ENCODE measurements around the gene RBBP8NL. TPM values are rescaled to one million over a fixed set of nuclear protein-coding genes. Genes with fewer than 3 reads are reported as not detected.

RBBP8NL gene
- total RNA-seq (2013): not detected
- polyA plus RNA-seq (not detected), polyA minus RNA-seq (not detected in 2 replicates), total RNA-seq (0 to 0.45 (median 0) reads per million in 11 experiments)

- H4K20me1 ChIP-seq (ENCODE audit: insufficient read depth, low read length): no peaks in the 10 kb centered on the region
- H3K27ac ChIP-seq (ENCODE audit: low read depth in 1 of 2, low read length in 2 of 2): no peak within 1 kb of the TSS
- Mint-ChIP-seq H3K27me3 (ENCODE audit: low read depth in 3 of 3) (peaks cover 4 to 19% (median 7%) of the 10 kb centered on the region in 3 donors), H3K4me3 (no peak within 1 kb of the TSS), H3K36me3 (no peaks in the 10 kb centered on the region), H3K27ac (no peak within 1 kb of the TSS), H3K4me1 (no peaks in the 10 kb centered on the region), H3K9me3 (peaks cover 0 to 1% (median 0%) of the 10 kb centered on the region in 7 donors)
- no peak for TF ChIP-seq CTCF (IDR thresholded peaks at IDR 0.05)
- DNase-seq: no peak
- H3K4me2 ChIP-seq (replicated peaks; ENCODE audit: extremely low read depth, low read length, poor library complexity, severe bottlenecking): no peak within 1 kb of the TSS
- H3K27me3 ChIP-seq (ENCODE audit: control insufficient read depth in 2 of 2, insufficient read depth in 2 of 2, low read length in 2 of 2): no peaks in the 10 kb centered on the region
- 86% methylated on average over 24 of the region's 28 CpGs for WGBS (ENCODE audit: insufficient coverage)
- H3K4me3 ChIP-seq (replicated peaks in 1 of 3; ENCODE audit: low read depth in 2 of 3, low read length in 3 of 3): no peak within 1 kb of the TSS
- no peaks in the 10 kb centered on the region for H3K4me1 ChIP-seq (ENCODE audit: control insufficient read depth in 1 of 2, insufficient read depth in 2 of 2, low read length in 2 of 2)
- no peaks in the 10 kb centered on the region for H3K79me2 ChIP-seq (ENCODE audit: insufficient read depth, low read length)
- intact Hi-C loops (cut with micrococcal nuclease): no loop called here
- no peak within 1 kb of the TSS for H3K9ac ChIP-seq (ENCODE audit: insufficient read depth, low read length, poor library complexity, severe bottlenecking)
- H3K36me3 ChIP-seq (replicated peaks in 1 of 2; ENCODE audit: control insufficient read depth in 1 of 2, insufficient read depth in 2 of 2, low read length in 2 of 2): no peaks in the 10 kb centered on the region
- no peak within 1 kb of the TSS for H2AFZ ChIP-seq (ENCODE audit: insufficient read depth, low read depth, low read length, poor library complexity, severe bottlenecking)
- H3K9me3 ChIP-seq (replicated peaks in 1 of 2; ENCODE audit: control insufficient read depth in 1 of 2, insufficient read depth in 1 of 2, low read length in 2 of 2): no peaks in the 10 kb centered on the region
These were observed at the start of gene RBBP8NL for GRCh38 chr20:62427172-62428001. TSS of gene RBBP8NL (minus strand) at chr20:62427539. CDS start at chr20:62419647, 7,892 bp downstream.

- Histone ChIP-seq H3K9ac (ENCODE audit: insufficient read depth, low read length, poor library complexity, severe bottlenecking) (no peak overlapping the region), H2AFZ (ENCODE audit: insufficient read depth, low read depth, low read length, poor library complexity, severe bottlenecking) (no peak overlapping the region), H3K36me3 (replicated peaks in 1 of 2; ENCODE audit: control insufficient read depth in 1 of 2, insufficient read depth in 2 of 2, low read length in 2 of 2) (no peaks in the 10 kb centered on the region), H3K4me3 (replicated peaks in 1 of 3; ENCODE audit: low read depth in 2 of 3, low read length in 3 of 3) (no peak overlapping the region), H3K79me2 (ENCODE audit: insufficient read depth, low read length) (no peaks in the 10 kb centered on the region), H3K27ac (ENCODE audit: low read depth in 1 of 2, low read length in 2 of 2) (no peak overlapping the region), H3K4me1 (ENCODE audit: control insufficient read depth in 1 of 2, insufficient read depth in 2 of 2, low read length in 2 of 2) (no peaks in the 10 kb centered on the region), H3K4me2 (replicated peaks; ENCODE audit: extremely low read depth, low read length, poor library complexity, severe bottlenecking) (no peak overlapping the region), H3K9me3 (replicated peaks in 1 of 2; ENCODE audit: control insufficient read depth in 1 of 2, insufficient read depth in 1 of 2, low read length in 2 of 2) (peaks cover 0 to 5% of the 10 kb centered on the region in 2 donors), H4K20me1 (ENCODE audit: insufficient read depth, low read length) (no peaks in the 10 kb centered on the region), H3K27me3 (ENCODE audit: control insufficient read depth in 2 of 2, insufficient read depth in 2 of 2, low read length in 2 of 2) (peaks cover 23 to 81% of the 10 kb centered on the region in 2 donors)
- H3K36me3 Mint-ChIP-seq: peaks cover 0 to 1% of the 10 kb centered on the region in 2 donors
- DNase-seq: no peak
- no peaks in the 10 kb centered on the region for H3K4me1 Mint-ChIP-seq
- no peak for TF ChIP-seq CTCF (IDR thresholded peaks at IDR 0.05)
- H3K27ac Mint-ChIP-seq: no peak overlapping the region
- intact Hi-C loops (cut with micrococcal nuclease): no loop called here
- peak overlapping the region in 1 of 2 donors; percentile 87 for H3K4me3 Mint-ChIP-seq
- WGBS (ENCODE audit: insufficient coverage): 2% methylated on average over 71 of the region's 82 CpGs
- peaks cover 0 to 10% (median 5%) of the 10 kb centered on the region in 7 donors for H3K9me3 Mint-ChIP-seq
- H3K27me3 Mint-ChIP-seq (ENCODE audit: low read depth in 3 of 3): peaks cover 60 to 92% (median 72%) of the 10 kb centered on the region in 3 donors
These were observed 48.9 kb upstream of the RBBP8NL start for GRCh38 chr20:62476056-62476838.
